Coronary artery (tissue), 2 donors: ENCODE data around the gene OR1L6.

ENCODE experiments used
- DNase-seq: peaks from one replicate; pipeline ENCODE4 v3.0.0-alpha.2; 2017; ENCODE audit warnings: low spot score
- H3K27ac ChIP-seq, 2 donors: fragments of 200-600 bp; sonication (generic); one replicate each; pipeline ENCODE4 v1.5.1; 2016 to 2019
- H3K4me3 ChIP-seq: fragments of 200-600 bp; sonication (generic); 2 replicates; pipeline ENCODE4 v1.5.1; 2016; ENCODE audit warnings: mild to moderate bottlenecking, moderate library complexity
- TF ChIP-seq, protein P1 (sequence below): fragments of 200-600 bp; sonication (generic); IDR thresholded peaks from one replicate; pipeline ENCODE4 v1.5.1; 2019; ENCODE audit warnings: antibody characterized with exemption

Gene OR1L6, protein sequence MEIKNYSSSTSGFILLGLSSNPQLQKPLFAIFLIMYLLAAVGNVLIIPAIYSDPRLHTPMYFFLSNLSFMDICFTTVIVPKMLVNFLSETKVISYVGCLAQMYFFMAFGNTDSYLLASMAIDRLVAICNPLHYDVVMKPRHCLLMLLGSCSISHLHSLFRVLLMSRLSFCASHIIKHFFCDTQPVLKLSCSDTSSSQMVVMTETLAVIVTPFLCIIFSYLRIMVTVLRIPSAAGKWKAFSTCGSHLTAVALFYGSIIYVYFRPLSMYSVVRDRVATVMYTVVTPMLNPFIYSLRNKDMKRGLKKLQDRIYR

DNA sequence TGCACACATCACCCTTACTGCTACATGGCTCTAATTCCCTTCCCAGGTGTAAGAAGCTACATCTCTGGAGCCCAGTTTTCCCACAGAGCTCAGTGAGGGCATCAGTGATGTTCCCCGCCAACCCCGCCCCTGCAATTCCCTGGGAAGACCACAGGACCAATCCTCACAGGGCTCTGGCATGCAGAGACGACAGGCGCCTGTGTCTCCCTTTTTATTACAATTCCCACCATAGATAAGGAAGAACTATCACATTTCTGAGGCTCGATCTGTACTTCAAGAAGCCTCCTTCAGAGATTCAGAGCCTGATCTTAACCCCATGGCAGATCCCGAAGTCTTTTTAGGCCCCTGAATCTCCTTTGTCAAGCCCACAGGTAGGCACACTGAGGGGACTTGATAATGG, at the start of gene OR1L6:
Gene OR1L6, plus strand, starts transcription at position 301 of the 400 bp plus-strand sequence. CDS start 7,545 bp downstream, outside the sequence.
- DNase-seq, result no peak
- Histone ChIP-seq H3K27ac (no peak within 1 kb of the TSS), H3K4me3 (no peak within 1 kb of the TSS)
- TF ChIP-seq, protein P1, sequence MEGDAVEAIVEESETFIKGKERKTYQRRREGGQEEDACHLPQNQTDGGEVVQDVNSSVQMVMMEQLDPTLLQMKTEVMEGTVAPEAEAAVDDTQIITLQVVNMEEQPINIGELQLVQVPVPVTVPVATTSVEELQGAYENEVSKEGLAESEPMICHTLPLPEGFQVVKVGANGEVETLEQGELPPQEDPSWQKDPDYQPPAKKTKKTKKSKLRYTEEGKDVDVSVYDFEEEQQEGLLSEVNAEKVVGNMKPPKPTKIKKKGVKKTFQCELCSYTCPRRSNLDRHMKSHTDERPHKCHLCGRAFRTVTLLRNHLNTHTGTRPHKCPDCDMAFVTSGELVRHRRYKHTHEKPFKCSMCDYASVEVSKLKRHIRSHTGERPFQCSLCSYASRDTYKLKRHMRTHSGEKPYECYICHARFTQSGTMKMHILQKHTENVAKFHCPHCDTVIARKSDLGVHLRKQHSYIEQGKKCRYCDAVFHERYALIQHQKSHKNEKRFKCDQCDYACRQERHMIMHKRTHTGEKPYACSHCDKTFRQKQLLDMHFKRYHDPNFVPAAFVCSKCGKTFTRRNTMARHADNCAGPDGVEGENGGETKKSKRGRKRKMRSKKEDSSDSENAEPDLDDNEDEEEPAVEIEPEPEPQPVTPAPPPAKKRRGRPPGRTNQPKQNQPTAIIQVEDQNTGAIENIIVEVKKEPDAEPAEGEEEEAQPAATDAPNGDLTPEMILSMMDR, result no peak

DNA sequence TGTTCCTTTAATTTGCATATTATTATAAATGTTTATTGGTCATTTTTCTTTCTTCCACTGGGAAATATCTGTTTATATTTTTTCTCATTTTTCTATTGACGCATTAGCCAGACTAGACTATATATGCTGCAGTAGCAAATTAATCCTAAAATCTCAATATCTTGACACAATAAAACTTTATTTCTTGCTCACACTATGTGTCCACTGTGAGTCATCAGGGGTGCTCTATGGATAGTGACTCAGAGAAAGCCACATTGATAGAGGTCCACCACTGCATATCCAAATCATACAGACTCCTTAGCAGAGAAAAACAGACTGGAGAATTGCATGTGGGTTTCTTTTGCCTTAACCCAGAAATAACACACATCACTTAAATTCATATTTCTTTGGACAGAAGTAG, 46.4 kb upstream of the OR1L6 start:
- no peak for DNase-seq
- Histone ChIP-seq H3K4me3 (no peak overlapping the region), H3K27ac (no peak overlapping the region)
- TF ChIP-seq, protein P1, result no peak

DNA sequence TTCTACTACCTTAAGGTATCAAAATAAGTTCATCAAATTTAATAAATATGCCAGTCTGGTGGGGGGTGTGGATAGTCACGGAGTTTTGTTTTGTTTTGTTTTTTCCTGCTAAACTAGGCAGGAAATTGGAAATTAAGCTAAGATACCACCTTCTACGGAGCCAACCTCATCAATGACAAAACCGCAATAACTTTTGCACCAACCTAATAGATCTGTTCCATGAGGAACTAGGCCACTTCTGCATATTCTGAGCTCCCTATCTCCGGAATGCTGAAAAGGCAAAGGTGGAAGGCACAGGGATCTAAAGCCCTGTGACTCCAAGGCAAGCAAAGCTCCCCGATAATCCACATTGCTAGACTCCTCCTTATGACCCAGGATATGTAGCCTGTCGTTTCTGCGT, 24.1 kb upstream of the OR1L6 start:
- DNase-seq, result no peak
- no peak overlapping the region for H3K27ac ChIP-seq
- TF ChIP-seq, protein P1, result no peak
- H3K4me3 ChIP-seq, result no peak overlapping the region

DNA sequence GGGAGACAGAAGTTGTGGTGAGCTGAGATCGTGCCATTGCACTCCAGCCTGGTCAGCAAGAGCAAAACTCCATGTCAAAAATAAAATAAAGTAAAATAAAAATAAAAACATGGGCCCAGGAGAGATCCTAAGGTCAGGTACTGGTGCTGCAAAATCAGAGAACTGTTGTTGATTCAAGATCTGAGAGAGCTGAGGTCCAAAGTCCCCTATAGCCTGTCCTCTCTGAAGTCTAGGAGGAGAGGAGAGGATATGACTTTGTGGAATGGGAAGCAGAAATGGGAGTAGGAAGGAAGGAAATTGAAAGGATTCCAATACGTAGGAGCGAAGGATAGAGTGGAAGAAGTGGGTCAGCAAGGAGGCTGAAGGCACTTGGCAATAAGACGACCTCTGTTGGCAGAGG, 22.9 kb upstream of the OR1L6 start:
- TF ChIP-seq, protein P1, result no peak
- Histone ChIP-seq H3K4me3 (no peak overlapping the region), H3K27ac (no peak overlapping the region)
- no peak for DNase-seq

DNA sequence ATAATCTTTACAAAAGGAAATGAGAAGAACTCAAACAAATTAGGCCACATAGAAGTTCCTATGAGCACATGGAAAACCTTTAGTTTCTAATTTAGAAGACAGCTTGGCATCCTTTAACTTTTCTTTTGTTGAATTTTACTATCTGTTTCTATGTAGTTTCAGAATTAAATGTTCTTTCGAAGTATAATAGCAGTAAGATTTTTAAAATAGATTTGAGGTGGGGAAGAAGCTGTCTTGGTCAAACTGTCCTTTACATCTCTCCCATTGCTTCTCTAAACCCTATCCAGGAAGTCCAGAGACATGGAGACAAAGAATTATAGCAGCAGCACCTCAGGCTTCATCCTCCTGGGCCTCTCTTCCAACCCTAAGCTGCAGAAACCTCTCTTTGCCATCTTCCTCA, 18.4 kb upstream of the OR1L6 start, which contains the start of gene OR1L4:
Gene OR1L4, plus strand, starts transcription at position 301 of the 400 bp plus-strand sequence. Its CDS starts 0 bp downstream, at position 301.
- no peak for DNase-seq
- TF ChIP-seq, protein P1, result no peak
- Histone ChIP-seq H3K27ac (no peak within 1 kb of the TSS), H3K4me3 (no peak within 1 kb of the TSS)

DNA sequence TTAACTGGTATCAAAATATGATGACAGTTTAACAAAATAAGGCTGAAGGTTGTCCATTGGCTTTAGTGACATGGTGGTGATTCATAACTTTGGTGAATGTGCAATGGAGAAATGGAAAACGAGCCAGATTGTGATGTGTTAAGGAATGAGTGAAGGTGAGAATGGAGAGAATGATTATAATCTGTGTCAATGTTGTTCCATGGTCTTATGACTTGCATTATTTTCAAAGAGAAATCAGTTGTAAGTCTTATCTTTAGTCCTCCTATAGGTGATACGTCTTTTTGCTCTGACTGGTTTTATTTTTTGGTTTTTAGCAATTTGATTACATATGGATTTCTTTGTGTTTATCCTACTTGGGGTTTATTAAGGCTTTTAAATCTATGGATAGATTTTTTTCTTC, 12.7 kb downstream of the OR1L6 start:
- no peak for DNase-seq
- TF ChIP-seq, protein P1, result no peak

DNA sequence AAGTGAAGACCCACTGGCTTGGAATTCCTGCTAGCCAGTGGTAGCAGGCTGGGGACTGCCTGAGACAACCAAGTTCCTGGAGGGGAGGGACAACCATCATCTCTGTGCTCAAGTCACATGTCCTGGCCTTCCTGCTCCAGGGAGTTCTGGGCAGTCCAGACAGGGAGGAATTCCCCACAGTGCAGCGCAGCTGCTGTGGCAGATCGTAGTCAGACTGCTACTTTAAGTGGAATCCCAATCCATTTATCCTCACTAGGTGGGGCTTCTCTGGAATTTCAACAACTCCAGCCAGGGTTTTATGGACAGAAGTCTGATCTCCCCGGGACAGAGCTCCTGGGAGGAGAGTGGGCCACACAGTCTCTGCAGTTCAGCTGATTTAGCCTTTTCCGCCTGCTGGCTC, 25.7 kb downstream of the OR1L6 start:
- H3K4me3 ChIP-seq, result no peak overlapping the region
- DNase-seq, result no peak
- H3K27ac ChIP-seq, result no peak overlapping the region
- TF ChIP-seq, protein P1, result no peak

More for the DNA sequence above, 12.7 kb downstream of the OR1L6 start:
- no peak overlapping the region for H3K4me3 ChIP-seq
- no peak overlapping the region for H3K27ac ChIP-seq
